Neural progenitor cell (in vitro differentiated cells): ENCODE results near the gene POLR3C. TPM values are rescaled to one million over a fixed set of nuclear protein-coding genes. Genes with fewer than 3 reads are reported as not detected.

Source experiments
- DNase-seq: peaks from one replicate; pipeline ENCODE4 v3.0.0-alpha.2; 2016; ENCODE audit warnings: low spot score
- H2AFZ ChIP-seq: fragments of 200-600 bp; sonication (generic); replicated peaks from 2 replicates; pipeline ENCODE4 v1.6.1; 2016; ENCODE audit warnings: antibody characterized with exemption
- H3F3A ChIP-seq: fragments of 200-600 bp; sonication (generic); 2 replicates; pipeline ENCODE4 v1.6.1; 2016; ENCODE audit warnings: antibody characterized with exemption, low read depth
- H3K27ac ChIP-seq: fragments of 200-600 bp; sonication (generic); 2 replicates; pipeline ENCODE4 v1.5.1; 2016; ENCODE audit warnings: mild to moderate bottlenecking
- H3K27me3 ChIP-seq: fragments of 200-600 bp; sonication (generic); 2 replicates; pipeline ENCODE4 v1.6.1; 2016; ENCODE audit warnings: mild to moderate bottlenecking, moderate library complexity
- H3K36me3 ChIP-seq: fragments of 200-600 bp; sonication (generic); 2 replicates; pipeline ENCODE4 v1.5.1; 2016
- H3K4me1 ChIP-seq: fragments of 200-600 bp; sonication (generic); 2 replicates; pipeline ENCODE4 v1.6.1; 2016; ENCODE audit warnings: mixed run types
- H3K4me2 ChIP-seq: fragments of 200-600 bp; sonication (generic); 2 replicates; pipeline ENCODE4 v1.6.1; 2016
- H3K4me3 ChIP-seq: fragments of 200-600 bp; sonication (generic); 2 replicates; pipeline ENCODE4 v1.5.1; 2016
- H3K79me2 ChIP-seq: fragments of 200-600 bp; sonication (generic); 2 replicates; pipeline ENCODE4 v1.6.1; 2016; ENCODE audit warnings: low read depth
- H3K9ac ChIP-seq: fragments of 200-600 bp; sonication (generic); 2 replicates; pipeline ENCODE4 v1.6.1; 2016
- H3K9me3 ChIP-seq: fragments of 200-600 bp; sonication (generic); 2 replicates; pipeline ENCODE4 v1.5.1; 2016; ENCODE audit warnings: low read depth
- H4K20me1 ChIP-seq: fragments of 200-600 bp; sonication (generic); 2 replicates; pipeline ENCODE4 v1.6.1; 2016; ENCODE audit warnings: low read depth
- H3K27ac Mint-ChIP-seq: 3 replicates; pipeline ENCODE4 v1.8.0; 2021; ENCODE audit warnings: mixed read lengths
- H3K27me3 Mint-ChIP-seq: 2 replicates; pipeline ENCODE4 v1.8.0; 2022; ENCODE audit warnings: low read depth, mild to moderate bottlenecking, inconsistent platforms, moderate library complexity, mixed read lengths; ENCODE audit not compliant: insufficient read depth
- H3K36me3 Mint-ChIP-seq: 3 replicates; pipeline ENCODE4 v1.8.0; 2021; ENCODE audit warnings: mixed read lengths
- H3K4me1 Mint-ChIP-seq: 3 replicates; pipeline ENCODE4 v1.8.0; 2021; ENCODE audit warnings: mixed read lengths
- H3K4me3 Mint-ChIP-seq: 3 replicates; pipeline ENCODE4 v1.8.0; 2021; ENCODE audit warnings: mild to moderate bottlenecking, moderate library complexity, mixed read lengths
- H3K9me3 Mint-ChIP-seq: 3 replicates; pipeline ENCODE4 v1.8.0; 2020; ENCODE audit warnings: mixed read lengths
- EZH2 ChIP-seq: fragments of 200-600 bp; sonication (generic); IDR thresholded peaks from 2 replicates; pipeline ENCODE4 v1.6.1; 2017; ENCODE audit warnings: antibody characterized with exemption, mild to moderate bottlenecking, moderate library complexity
- EZH2phosphoT487 ChIP-seq: fragments of 200-600 bp; sonication (generic); IDR thresholded peaks from 2 replicates; pipeline ENCODE4 v1.6.1; 2017; ENCODE audit warnings: antibody characterized with exemption
- total RNA-seq: library from RNA; depleted of rRNA; stranded (reverse); fragments of >200 nt; gene quantifications from 2 replicates; pipeline ENCODE4 v1.2.3, GENCODE V29; 2015; ENCODE audit warnings: low replicate concordance
- TF ChIP-seq, protein P1 (sequence below): fragments of 200-600 bp; sonication (generic); IDR thresholded peaks from 2 replicates; pipeline ENCODE4 v1.5.1; 2017; ENCODE audit warnings: antibody characterized with exemption, mild to moderate bottlenecking

The POLR3C gene
- total RNA-seq, result 15.6 and 29.5 TPM in 2 replicates

GRCh38 chr1:145823565-145824498 lies at the start of gene POLR3C, which contains the start of gene RNF115:
Gene POLR3C (plus strand): TSS chr1:145824200. CDS start chr1:145825777, 1,577 bp downstream.
Gene RNF115 (minus strand): TSS chr1:145824095. CDS start chr1:145823873, 222 bp downstream.
- peak within 1 kb of the TSS; percentile 83 for H3K27ac ChIP-seq
- H3K36me3 ChIP-seq, result peaks cover 18% of the 10 kb centered on the region
- Mint-ChIP-seq H3K27me3 (peaks cover 2% of the 10 kb centered on the region), H3K9me3 (no peaks in the 10 kb centered on the region), H3K36me3 (peaks cover 21% of the 10 kb centered on the region), H3K27ac (peak within 1 kb of the TSS; percentile 98), H3K4me1 (peaks cover 15% of the 10 kb centered on the region), H3K4me3 (peak within 1 kb of the TSS; percentile 98)
- H3K9me3 ChIP-seq, result no peaks in the 10 kb centered on the region
- H3K4me3 ChIP-seq, result peak within 1 kb of the TSS; percentile 68
- peak within 1 kb of the TSS; percentile 87 for H3K4me2 ChIP-seq
- TF ChIP-seq, protein P1, sequence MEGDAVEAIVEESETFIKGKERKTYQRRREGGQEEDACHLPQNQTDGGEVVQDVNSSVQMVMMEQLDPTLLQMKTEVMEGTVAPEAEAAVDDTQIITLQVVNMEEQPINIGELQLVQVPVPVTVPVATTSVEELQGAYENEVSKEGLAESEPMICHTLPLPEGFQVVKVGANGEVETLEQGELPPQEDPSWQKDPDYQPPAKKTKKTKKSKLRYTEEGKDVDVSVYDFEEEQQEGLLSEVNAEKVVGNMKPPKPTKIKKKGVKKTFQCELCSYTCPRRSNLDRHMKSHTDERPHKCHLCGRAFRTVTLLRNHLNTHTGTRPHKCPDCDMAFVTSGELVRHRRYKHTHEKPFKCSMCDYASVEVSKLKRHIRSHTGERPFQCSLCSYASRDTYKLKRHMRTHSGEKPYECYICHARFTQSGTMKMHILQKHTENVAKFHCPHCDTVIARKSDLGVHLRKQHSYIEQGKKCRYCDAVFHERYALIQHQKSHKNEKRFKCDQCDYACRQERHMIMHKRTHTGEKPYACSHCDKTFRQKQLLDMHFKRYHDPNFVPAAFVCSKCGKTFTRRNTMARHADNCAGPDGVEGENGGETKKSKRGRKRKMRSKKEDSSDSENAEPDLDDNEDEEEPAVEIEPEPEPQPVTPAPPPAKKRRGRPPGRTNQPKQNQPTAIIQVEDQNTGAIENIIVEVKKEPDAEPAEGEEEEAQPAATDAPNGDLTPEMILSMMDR, result no peak
- TF ChIP-seq EZH2phosphoT487 (no peak), EZH2 (no peak)
- no peaks in the 10 kb centered on the region for H3K27me3 ChIP-seq
- H3F3A ChIP-seq, result peaks cover 13% of the 10 kb centered on the region
- H3K9ac ChIP-seq, result peak within 1 kb of the TSS; percentile 80
- H2AFZ ChIP-seq, result peak within 1 kb of the TSS; percentile 68
- H3K4me1 ChIP-seq, result peaks cover 9% of the 10 kb centered on the region
- H3K79me2 ChIP-seq, result peaks cover 41% of the 10 kb centered on the region
- peak; percentile 97 for DNase-seq
- no peaks in the 10 kb centered on the region for H4K20me1 ChIP-seq

- Histone ChIP-seq H3K4me2 (no peak overlapping the region), H3K27me3 (no peaks in the 10 kb centered on the region), H2AFZ (no peak overlapping the region), H3K27ac (no peak overlapping the region), H3K9ac (no peak overlapping the region), H3K9me3 (no peaks in the 10 kb centered on the region), H3K4me1 (no peaks in the 10 kb centered on the region), H3K36me3 (no peaks in the 10 kb centered on the region), H4K20me1 (no peaks in the 10 kb centered on the region), H3K4me3 (no peak overlapping the region), H3K79me2 (no peaks in the 10 kb centered on the region), H3F3A (no peaks in the 10 kb centered on the region)
- Mint-ChIP-seq H3K9me3 (no peaks in the 10 kb centered on the region), H3K27me3 (no peaks in the 10 kb centered on the region), H3K4me3 (no peak overlapping the region), H3K36me3 (peaks cover 15% of the 10 kb centered on the region), H3K27ac (no peak overlapping the region), H3K4me1 (no peaks in the 10 kb centered on the region)
- DNase-seq, result no peak
- TF ChIP-seq, protein P1, result no peak
- TF ChIP-seq EZH2, result no peak
- no peak for TF ChIP-seq EZH2phosphoT487
Measured at GRCh38 chr1:145777357-145778145, 46.4 kb upstream of the POLR3C start.

DNA sequence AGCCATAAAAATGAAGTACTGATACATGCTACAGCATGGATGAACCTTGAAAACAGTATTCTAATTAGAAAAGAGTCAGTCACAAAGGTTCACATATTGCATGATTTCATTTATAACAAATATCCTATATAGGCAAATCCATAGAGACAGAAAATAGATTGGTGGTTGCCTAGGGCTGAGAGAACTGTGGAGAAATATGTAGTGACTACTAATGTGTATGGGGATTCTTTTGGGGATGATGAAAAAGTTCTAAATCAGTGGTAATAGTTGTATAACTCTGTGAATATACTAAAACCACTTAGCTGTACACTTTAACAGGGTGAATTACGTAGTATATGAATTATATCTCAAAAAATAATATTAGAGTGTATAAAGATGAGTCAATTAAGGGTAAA lies 45.9 kb upstream of the POLR3C start:
- no peak overlapping the region for H2AFZ ChIP-seq
- Mint-ChIP-seq H3K4me1 (no peaks in the 10 kb centered on the region), H3K4me3 (no peak overlapping the region), H3K36me3 (peaks cover 10% of the 10 kb centered on the region), H3K27ac (no peak overlapping the region), H3K9me3 (no peaks in the 10 kb centered on the region), H3K27me3 (no peaks in the 10 kb centered on the region)
- H3K4me2 ChIP-seq, result no peak overlapping the region
- TF ChIP-seq, protein P1, result no peak
- no peak for TF ChIP-seq EZH2phosphoT487
- no peak for TF ChIP-seq EZH2
- no peak for DNase-seq
- no peaks in the 10 kb centered on the region for H4K20me1 ChIP-seq
- H3K79me2 ChIP-seq, result no peaks in the 10 kb centered on the region
- H3F3A ChIP-seq, result no peaks in the 10 kb centered on the region
- H3K36me3 ChIP-seq, result no peaks in the 10 kb centered on the region
- H3K4me1 ChIP-seq, result no peaks in the 10 kb centered on the region
- H3K9me3 ChIP-seq, result no peaks in the 10 kb centered on the region
- no peak overlapping the region for H3K4me3 ChIP-seq
- no peaks in the 10 kb centered on the region for H3K27me3 ChIP-seq
- no peak overlapping the region for H3K9ac ChIP-seq
- no peak overlapping the region for H3K27ac ChIP-seq
